Thymus (tissue), 11 donors: Measurements from ENCODE around the gene RAB28. TPM values are rescaled to one million over a fixed set of nuclear protein-coding genes. Genes with fewer than 3 reads are reported as not detected.

Source experiments
- DNase-seq, 9 donors: peaks; one replicate each; pipeline ENCODE4 v3.0.0-alpha.2; 2013; ENCODE audit warnings: low spot score in 9 of 9, low read depth in 6 of 9, missing footprints in 1 of 9
- H3K27ac ChIP-seq, 2 donors: one replicate each; pipeline ENCODE4 v1.5.1; 2013; ENCODE audit warnings: control low read depth in 1 of 2, low read depth in 1 of 2, low read length in 1 of 2, mild to moderate bottlenecking in 1 of 2, moderate library complexity in 1 of 2
- H3K27me3 ChIP-seq, 2 donors: one replicate each; pipeline ENCODE4 v1.5.1; 2013; ENCODE audit warnings: low read length in 1 of 2; ENCODE audit not compliant: control insufficient read depth in 2 of 2, insufficient read depth in 1 of 2
- H3K36me3 ChIP-seq, 2 donors: one replicate each; pipeline ENCODE4 v1.5.1; 2013; ENCODE audit warnings: low read length in 1 of 2, mild to moderate bottlenecking in 1 of 2, moderate library complexity in 1 of 2; ENCODE audit not compliant: control insufficient read depth in 2 of 2, insufficient read depth in 2 of 2
- H3K4me1 ChIP-seq, 2 donors: one replicate each; pipeline ENCODE4 v1.5.1; 2013; ENCODE audit warnings: low read length in 2 of 2; ENCODE audit not compliant: control insufficient read depth in 2 of 2, insufficient read depth in 2 of 2
- H3K4me3 ChIP-seq, 2 donors: one replicate each; pipeline ENCODE4 v1.5.1; 2013; ENCODE audit warnings: low read length in 2 of 2, control low read depth in 1 of 2, mild to moderate bottlenecking in 1 of 2
- H3K9me3 ChIP-seq, 2 donors: one replicate each; pipeline ENCODE4 v1.5.1; 2013; ENCODE audit warnings: low read length in 1 of 2, mild to moderate bottlenecking in 1 of 2; ENCODE audit not compliant: control insufficient read depth in 2 of 2, insufficient read depth in 1 of 2
- WGBS: extraction: QIAGEN DNeasy Blood & Tissue Kit; methylation state at CpG from one replicate; pipeline ENCODE4 v1.1.7; 2013; 5-methylcytosine and 5-hydroxymethylcytosine counted together
- polyA plus RNA-seq: library from polyadenylated mRNA; stranded (reverse); fragments of 200-250 nt; gene quantifications from one replicate; pipeline ENCODE4 v1.2.3, GENCODE V29; 2013
- total RNA-seq: library from RNA; stranded (reverse); fragments of 120-200 nt; gene quantifications from one replicate; pipeline ENCODE4 v1.2.4, GENCODE V29; 2013
- donor health status: healthy.

RAB28 gene
- total and polyA plus RNA-seq, 2 donors, result 14.6 to 21.2 TPM

DNA sequence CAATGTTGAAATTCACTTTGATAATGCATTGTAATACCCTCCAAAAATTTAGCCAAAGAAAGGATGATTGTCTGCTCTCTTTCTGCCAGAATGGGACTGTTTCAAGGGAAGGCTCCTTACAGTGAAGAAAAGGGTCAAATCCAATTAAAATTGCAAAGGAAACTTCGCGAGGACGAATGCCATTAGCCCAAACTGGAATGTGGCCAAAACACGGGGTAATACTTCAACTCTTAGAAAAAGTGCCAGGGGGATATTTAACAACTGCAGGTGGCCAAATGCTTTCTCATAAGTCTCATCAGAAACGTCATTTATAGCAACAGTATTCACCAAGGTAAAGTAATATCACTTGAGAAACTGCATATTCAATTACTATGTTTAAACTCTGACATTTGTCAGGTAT lies 31.1 kb upstream of the RAB28 start:
- Histone ChIP-seq H3K4me3 (no peak overlapping the region), H3K27me3 (peaks cover 2 to 25% of the 10 kb centered on the region in 2 donors), H3K4me1 (no peaks in the 10 kb centered on the region), H3K27ac (no peak overlapping the region), H3K9me3 (no peaks in the 10 kb centered on the region), H3K36me3 (no peaks in the 10 kb centered on the region)
- DNase-seq, result no peak
- 47% methylated on average over 5 of the region's 5 CpGs for WGBS

GRCh38 chr4:13514722-13515121 lies 30.6 kb upstream of the RAB28 start:
- no peaks in the 10 kb centered on the region for H3K4me1 ChIP-seq
- H3K36me3 ChIP-seq, result no peaks in the 10 kb centered on the region
- H3K27ac ChIP-seq, result no peak overlapping the region
- H3K4me3 ChIP-seq, result no peak overlapping the region
- no peaks in the 10 kb centered on the region for H3K9me3 ChIP-seq
- DNase-seq, result no peak
- WGBS, result 88% methylated on average over 4 of the region's 4 CpGs
- H3K27me3 ChIP-seq, result peaks cover 0 to 21% of the 10 kb centered on the region in 2 donors

- H3K4me3 ChIP-seq, result no peak overlapping the region
- H3K27ac ChIP-seq, result no peak overlapping the region
- H3K4me1 ChIP-seq, result no peaks in the 10 kb centered on the region
- peaks cover 0 to 16% of the 10 kb centered on the region in 2 donors for H3K27me3 ChIP-seq
- H3K9me3 ChIP-seq, result no peaks in the 10 kb centered on the region
- H3K36me3 ChIP-seq, result no peaks in the 10 kb centered on the region
- DNase-seq, result no peak
Observed at GRCh38 chr4:13511101-13511500, 27.0 kb upstream of the RAB28 start.

DNA sequence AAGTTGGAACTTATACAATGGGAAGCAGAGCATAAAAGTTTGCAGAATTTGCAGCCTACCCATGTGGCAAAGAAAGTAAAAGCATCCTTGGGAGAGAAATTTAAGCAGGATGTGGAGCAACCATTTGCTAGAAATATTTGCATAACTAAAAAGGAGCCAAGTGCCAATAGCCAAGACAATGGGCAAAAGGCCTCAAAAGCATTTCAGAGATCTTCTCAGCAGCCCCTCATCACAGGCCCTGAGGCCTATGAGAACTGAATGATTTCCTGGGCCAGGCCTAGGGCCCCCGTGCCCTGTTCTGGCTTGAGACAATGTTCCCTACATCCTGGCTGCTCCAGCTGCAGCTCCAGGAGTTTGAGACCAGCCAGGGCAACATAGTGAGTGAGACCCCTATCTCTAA lies 25.3 kb upstream of the RAB28 start:
- no peak overlapping the region for H3K27ac ChIP-seq
- H3K4me3 ChIP-seq, result no peak overlapping the region
- WGBS, result 98% methylated on average over 1 of the region's 1 CpG
- no peaks in the 10 kb centered on the region for H3K4me1 ChIP-seq
- H3K9me3 ChIP-seq, result no peaks in the 10 kb centered on the region
- peaks cover 0 to 11% of the 10 kb centered on the region in 2 donors for H3K27me3 ChIP-seq
- H3K36me3 ChIP-seq, result no peaks in the 10 kb centered on the region
- DNase-seq, result no peak

- no peak for DNase-seq
- Histone ChIP-seq H3K27ac (no peak overlapping the region), H3K27me3 (peaks cover 0 to 8% of the 10 kb centered on the region in 2 donors), H3K36me3 (no peaks in the 10 kb centered on the region), H3K9me3 (no peaks in the 10 kb centered on the region), H3K4me3 (no peak overlapping the region), H3K4me1 (no peaks in the 10 kb centered on the region)
- WGBS, result 96% methylated on average over 5 of the region's 5 CpGs
Observed at GRCh38 chr4:13504374-13504773, 20.2 kb upstream of the RAB28 start.

DNA sequence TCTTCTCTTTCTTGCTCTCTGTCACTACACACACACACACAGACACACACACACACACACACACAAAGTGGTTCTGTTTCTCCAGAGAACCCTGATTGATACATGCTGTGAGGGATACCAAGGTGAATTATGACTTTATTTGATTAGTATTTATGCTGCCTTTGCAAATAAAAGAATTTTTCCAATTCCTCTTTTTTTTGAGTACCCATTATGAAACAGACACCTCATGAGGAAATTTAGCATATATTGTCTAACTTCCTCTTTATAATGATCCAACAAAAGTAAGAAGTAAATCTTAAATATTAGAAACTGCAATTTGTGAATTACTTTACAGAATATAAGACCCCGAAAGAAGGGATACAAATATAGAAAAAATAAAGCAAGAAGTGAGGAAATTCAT lies 14.3 kb upstream of the RAB28 start:
- no peak overlapping the region for H3K4me3 ChIP-seq
- no peak overlapping the region for H3K27ac ChIP-seq
- H3K9me3 ChIP-seq, result no peaks in the 10 kb centered on the region
- H3K4me1 ChIP-seq, result no peaks in the 10 kb centered on the region
- no peak for DNase-seq
- 91% methylated on average over 1 of the region's 1 CpG for WGBS
- peaks cover 0 to 9% of the 10 kb centered on the region in 2 donors for H3K27me3 ChIP-seq
- H3K36me3 ChIP-seq, result no peaks in the 10 kb centered on the region

DNA sequence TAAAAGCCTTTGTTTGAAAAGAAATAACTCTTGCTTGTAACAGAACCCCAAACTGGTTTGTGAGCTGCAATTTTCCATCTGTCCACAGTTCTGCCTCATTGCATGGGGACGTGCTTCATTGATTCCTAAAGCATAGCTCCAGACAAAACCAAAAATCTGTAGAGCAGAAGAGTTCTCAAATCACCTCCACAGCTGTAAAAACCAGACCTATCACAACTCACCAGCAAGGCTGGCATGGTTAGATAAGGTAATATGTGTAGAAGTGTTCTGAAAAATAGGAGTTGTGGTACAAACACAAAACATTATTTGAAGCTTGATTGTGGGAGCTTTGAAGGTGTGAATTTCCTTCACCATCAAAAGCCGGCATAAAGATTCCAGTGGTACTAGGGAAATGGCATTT lies 12.5 kb upstream of the RAB28 start:
- Histone ChIP-seq H3K27ac (no peak overlapping the region), H3K9me3 (no peaks in the 10 kb centered on the region), H3K4me1 (no peaks in the 10 kb centered on the region), H3K27me3 (peaks cover 0 to 10% of the 10 kb centered on the region in 2 donors), H3K4me3 (no peak overlapping the region), H3K36me3 (no peaks in the 10 kb centered on the region)
- no peak for DNase-seq
- WGBS, result 84% methylated on average over 2 of the region's 2 CpGs

DNA sequence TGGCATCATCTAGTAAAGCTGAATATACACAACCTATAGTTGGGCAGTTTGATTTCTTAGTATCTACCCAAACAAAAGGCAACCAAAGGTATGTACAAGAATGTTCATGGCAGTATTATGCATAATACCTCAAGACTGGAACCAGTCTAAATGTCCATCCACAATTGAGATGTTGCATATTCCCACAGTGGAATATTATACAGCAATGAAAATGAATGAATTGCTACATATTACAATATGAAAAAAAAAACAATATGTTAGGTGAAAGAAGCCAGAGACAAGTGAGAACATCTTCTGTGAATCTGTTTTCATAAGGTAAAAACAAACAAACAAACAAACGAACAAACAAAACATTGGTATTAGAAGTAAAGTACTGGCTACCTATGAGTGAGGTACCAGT lies 11.6 kb upstream of the RAB28 start:
- Histone ChIP-seq H3K9me3 (no peaks in the 10 kb centered on the region), H3K27me3 (peaks cover 0 to 14% of the 10 kb centered on the region in 2 donors), H3K4me1 (no peaks in the 10 kb centered on the region), H3K27ac (no peak overlapping the region), H3K4me3 (no peak overlapping the region), H3K36me3 (no peaks in the 10 kb centered on the region)
- no peak for DNase-seq
- 99% methylated on average over 1 of the region's 1 CpG for WGBS

DNA sequence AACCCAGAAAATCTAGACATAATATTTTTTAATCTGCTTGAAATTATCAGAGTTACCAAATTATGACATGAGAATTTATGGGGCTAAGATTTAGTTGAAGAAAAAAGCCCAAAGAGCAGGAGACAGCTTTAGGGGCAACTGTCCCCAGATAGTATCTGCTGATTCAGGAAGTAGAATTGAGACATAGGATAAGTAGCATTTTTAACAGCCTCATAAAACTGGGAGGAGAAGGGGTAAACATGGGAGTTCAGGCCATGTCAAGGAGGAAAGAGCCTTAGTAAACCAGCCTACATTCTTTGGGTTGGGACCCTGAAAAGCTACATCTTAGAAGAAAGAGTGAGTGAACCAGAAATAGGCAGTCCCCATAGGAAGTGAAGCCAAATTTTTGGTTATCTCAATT lies 9.7 kb upstream of the RAB28 start:
- no peaks in the 10 kb centered on the region for H3K4me1 ChIP-seq
- no peak overlapping the region for H3K27ac ChIP-seq
- H3K9me3 ChIP-seq, result no peaks in the 10 kb centered on the region
- H3K27me3 ChIP-seq, result peaks cover 0 to 10% of the 10 kb centered on the region in 2 donors
- DNase-seq, result no peak
- no peaks in the 10 kb centered on the region for H3K36me3 ChIP-seq
- H3K4me3 ChIP-seq, result no peak overlapping the region

DNA sequence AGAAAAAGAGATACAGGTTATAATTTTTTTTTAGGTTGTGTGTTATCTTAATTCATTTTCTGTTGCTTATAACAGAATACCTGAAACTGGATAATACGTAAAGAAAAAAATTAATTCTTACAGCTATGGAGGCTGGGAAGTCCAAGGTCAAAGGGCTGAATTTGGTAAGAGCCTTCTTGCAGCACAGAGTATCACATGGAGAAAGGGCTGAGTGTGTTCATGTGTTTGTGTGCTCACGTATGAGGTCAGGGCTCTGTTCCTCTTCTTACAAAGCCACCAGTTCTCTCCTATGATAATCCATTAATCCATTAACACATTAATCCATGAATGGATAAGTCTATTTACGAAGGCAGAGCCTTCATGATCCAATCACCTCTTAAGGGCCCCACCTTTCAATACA lies 8.6 kb upstream of the RAB28 start:
- Histone ChIP-seq H3K27ac (no peak overlapping the region), H3K4me1 (no peaks in the 10 kb centered on the region), H3K4me3 (no peak overlapping the region), H3K27me3 (peaks cover 0 to 8% of the 10 kb centered on the region in 2 donors), H3K36me3 (no peaks in the 10 kb centered on the region), H3K9me3 (no peaks in the 10 kb centered on the region)
- 94% methylated on average over 3 of the region's 3 CpGs for WGBS
- DNase-seq, result no peak
